ENCODE measurements around the gene C5orf47.

Gene C5orf47

DNA sequence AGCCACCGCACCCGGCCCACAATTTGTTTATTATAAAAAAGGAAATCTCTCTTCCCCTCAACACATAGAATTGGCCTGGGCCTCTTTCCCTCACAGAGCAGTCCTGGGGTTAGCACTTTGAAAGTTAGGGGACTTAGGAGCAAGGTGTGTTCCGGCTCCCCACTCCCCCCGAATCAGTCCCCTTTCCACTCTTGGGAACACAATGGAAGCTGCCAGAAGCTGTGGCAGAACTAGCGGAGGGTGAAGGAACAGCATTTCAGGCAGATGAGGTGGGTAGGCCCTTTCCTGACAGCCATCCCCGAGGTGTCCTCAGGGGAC lies 16.4 kb upstream of the C5orf47 start:
- no peaks in the 10 kb centered on the region for H3K36me3 ChIP-seq (ENCODE audit: insufficient read depth, low read length)
- H3K9ac ChIP-seq (ENCODE audit: low read length) = no peak overlapping the region
- no peaks in the 10 kb centered on the region for H3K9me3 ChIP-seq (ENCODE audit: low read length)
- H3K4me1 ChIP-seq (ENCODE audit: insufficient read depth, low read length) = peaks cover 3% of the 10 kb centered on the region
- no peak overlapping the region for H3K27ac ChIP-seq (ENCODE audit: low read depth, low read length)
- H3K4me3 ChIP-seq (ENCODE audit: low read depth in 1 of 2, low read length in 2 of 2) = peak overlapping the region; percentile 34 to 66
- no peaks in the 10 kb centered on the region for H3K27me3 ChIP-seq (ENCODE audit: control insufficient read depth in 1 of 2, insufficient read depth in 2 of 2, low read length in 2 of 2)

DNA sequence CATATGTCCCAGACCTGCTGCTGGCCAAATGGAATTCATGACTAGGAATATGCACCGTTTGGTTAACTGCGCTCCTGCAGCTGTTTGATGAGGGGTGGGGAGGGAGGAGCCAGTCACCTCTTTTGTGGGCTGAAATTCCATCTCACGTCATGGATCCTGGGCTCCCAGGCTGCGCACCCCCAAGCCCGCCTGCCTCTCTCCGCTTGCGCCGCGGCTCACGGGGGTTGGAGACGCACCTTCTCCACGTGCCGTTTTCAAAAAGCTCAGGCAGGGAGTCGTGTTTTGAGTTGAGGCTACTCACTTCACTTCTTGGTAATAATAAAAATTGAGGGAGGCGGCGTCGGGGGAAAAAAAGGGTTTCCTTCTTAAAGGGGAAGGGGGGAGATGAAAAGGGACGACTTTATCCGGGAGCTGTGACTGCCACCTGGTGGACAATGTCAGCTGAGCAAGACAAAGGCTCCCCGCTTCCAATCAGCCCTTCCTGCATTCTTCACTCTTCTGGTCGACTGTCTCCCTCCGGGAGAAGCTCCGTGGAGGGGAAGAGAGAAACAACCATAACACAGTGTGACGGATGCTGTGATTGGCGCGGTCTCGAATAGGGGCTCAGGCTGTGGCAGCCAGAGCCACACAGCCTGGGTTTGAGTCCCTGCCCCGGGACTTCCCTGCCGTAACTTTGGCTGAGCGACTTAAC lies 15.9 kb upstream of the C5orf47 start:
- H3K4me3 ChIP-seq (ENCODE audit: low read depth in 1 of 2, low read length in 2 of 2) = peak overlapping the region; percentile 53 to 66
- no peaks in the 10 kb centered on the region for H3K36me3 ChIP-seq (ENCODE audit: insufficient read depth, low read length)
- no peak overlapping the region for H3K27ac ChIP-seq (ENCODE audit: low read depth, low read length)
- H3K9ac ChIP-seq (ENCODE audit: low read length) = peak overlapping the region; percentile 31
- no peaks in the 10 kb centered on the region for H3K9me3 ChIP-seq (ENCODE audit: low read length)
- no peaks in the 10 kb centered on the region for H3K27me3 ChIP-seq (ENCODE audit: control insufficient read depth in 1 of 2, insufficient read depth in 2 of 2, low read length in 2 of 2)
- H3K4me1 ChIP-seq (ENCODE audit: insufficient read depth, low read length) = peaks cover 3% of the 10 kb centered on the region

DNA sequence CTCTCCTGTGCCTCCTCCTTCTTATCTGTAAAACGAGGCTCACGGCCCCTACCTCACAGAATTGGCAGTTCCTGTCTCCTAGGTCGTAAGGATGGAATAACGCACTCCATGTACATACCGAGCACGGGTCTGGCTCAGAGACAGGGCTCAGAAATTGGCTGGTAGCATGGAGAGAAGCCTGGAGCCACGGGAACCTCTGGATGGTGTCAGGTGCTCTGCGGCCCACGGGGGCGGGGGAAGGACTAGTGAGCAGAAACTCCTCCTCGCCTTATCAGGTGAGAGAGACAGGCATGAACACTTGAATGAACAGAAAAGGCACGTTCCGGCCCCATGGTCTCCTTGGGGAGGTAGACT lies 15.4 kb upstream of the C5orf47 start:
- no peaks in the 10 kb centered on the region for H3K9me3 ChIP-seq (ENCODE audit: low read length)
- H3K9ac ChIP-seq (ENCODE audit: low read length) = peak overlapping the region; percentile 31
- H3K4me3 ChIP-seq (ENCODE audit: low read depth in 1 of 2, low read length in 2 of 2) = peak overlapping the region; percentile 53 to 66
- H3K27me3 ChIP-seq (ENCODE audit: control insufficient read depth in 1 of 2, insufficient read depth in 2 of 2, low read length in 2 of 2) = no peaks in the 10 kb centered on the region
- peaks cover 3% of the 10 kb centered on the region for H3K4me1 ChIP-seq (ENCODE audit: insufficient read depth, low read length)
- no peaks in the 10 kb centered on the region for H3K36me3 ChIP-seq (ENCODE audit: insufficient read depth, low read length)
- H3K27ac ChIP-seq (ENCODE audit: low read depth, low read length) = no peak overlapping the region

DNA sequence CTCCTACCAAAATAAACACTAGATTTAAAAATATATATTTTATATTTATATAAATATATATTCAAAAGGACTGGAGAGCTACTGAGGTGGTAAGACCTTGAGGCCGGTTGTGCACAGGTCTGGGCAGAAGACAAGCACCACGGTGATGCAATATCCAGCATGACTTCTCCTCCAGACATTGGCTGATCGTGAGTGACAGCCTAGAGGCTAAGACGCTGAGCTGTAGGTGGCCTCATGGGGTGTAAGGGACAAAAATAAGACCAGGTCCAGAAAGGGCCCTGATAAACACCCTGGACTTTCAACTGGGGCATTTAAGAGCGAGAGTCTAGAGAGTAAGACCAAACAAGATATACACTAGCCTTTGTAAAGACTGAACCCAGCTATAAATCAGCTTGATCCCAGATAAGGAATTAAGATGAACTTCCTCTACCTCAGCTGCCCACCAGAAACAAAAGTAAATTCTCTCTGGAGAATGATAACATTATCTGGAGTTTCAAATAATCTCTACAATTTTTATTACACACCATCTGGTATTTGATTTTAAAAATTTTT lies 14.2 kb upstream of the C5orf47 start:
- Histone ChIP-seq H3K9me3 (ENCODE audit: low read length) (no peaks in the 10 kb centered on the region), H3K36me3 (ENCODE audit: insufficient read depth, low read length) (no peaks in the 10 kb centered on the region), H3K4me3 (ENCODE audit: low read depth in 1 of 2, low read length in 2 of 2) (no peak overlapping the region), H3K9ac (ENCODE audit: low read length) (no peak overlapping the region), H3K27me3 (ENCODE audit: control insufficient read depth in 1 of 2, insufficient read depth in 2 of 2, low read length in 2 of 2) (no peaks in the 10 kb centered on the region), H3K27ac (ENCODE audit: low read depth, low read length) (no peak overlapping the region), H3K4me1 (ENCODE audit: insufficient read depth, low read length) (peaks cover 3% of the 10 kb centered on the region)

DNA sequence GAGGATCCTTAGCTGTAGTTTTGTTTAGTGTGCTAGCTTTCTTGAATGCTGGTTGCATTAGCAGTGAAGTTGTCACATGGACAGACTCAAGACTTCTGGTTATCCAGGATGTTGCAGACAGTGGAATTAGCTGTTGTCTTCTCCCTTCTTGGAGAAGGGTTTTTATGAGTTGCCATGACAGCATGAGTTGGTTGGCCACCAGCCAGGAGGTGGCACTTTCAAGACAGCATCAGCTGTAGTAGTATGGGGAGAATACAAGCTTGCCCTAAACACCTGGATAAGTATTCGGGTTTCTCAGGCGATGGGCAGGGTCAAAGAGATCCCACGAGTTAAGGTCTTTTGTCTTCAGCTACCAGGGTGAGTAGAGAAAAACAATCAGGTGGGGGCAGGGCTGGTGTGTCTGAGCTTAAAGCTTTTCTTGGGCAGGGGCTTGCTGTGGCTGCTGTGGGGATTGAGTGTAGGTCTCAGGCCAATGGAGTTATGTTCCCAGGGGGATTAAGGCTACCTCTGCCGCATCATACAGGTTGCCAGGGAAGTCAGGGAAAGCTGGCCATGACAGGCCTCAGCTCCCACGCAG lies 7.7 kb upstream of the C5orf47 start:
- Histone ChIP-seq H3K36me3 (ENCODE audit: insufficient read depth, low read length) (no peaks in the 10 kb centered on the region), H3K27me3 (ENCODE audit: control insufficient read depth in 1 of 2, insufficient read depth in 2 of 2, low read length in 2 of 2) (no peaks in the 10 kb centered on the region), H3K4me3 (ENCODE audit: low read depth in 1 of 2, low read length in 2 of 2) (no peak overlapping the region), H3K9me3 (ENCODE audit: low read length) (no peaks in the 10 kb centered on the region), H3K27ac (ENCODE audit: low read depth, low read length) (no peak overlapping the region), H3K9ac (ENCODE audit: low read length) (no peak overlapping the region), H3K4me1 (ENCODE audit: insufficient read depth, low read length) (no peaks in the 10 kb centered on the region)

DNA sequence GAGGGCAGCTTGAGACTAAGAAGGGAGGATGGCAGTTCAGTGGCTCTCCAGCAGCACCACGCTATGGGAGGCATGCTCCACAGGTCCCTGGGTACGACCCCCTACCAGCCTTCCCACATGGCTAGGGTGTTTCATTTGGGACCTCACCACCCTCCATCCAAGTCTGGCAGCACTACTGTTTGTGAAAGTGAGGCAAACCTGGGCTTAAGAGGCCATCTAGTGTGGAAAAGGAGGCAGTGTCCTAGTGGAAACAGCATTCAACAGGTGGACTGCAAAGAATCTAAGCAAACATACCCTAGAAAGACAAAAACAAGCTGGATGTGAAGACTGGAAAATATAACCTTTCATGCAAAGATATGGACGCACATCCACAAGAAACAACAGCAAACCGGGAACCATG lies 4.8 kb upstream of the C5orf47 start:
- Histone ChIP-seq H3K4me1 (ENCODE audit: insufficient read depth, low read length) (no peaks in the 10 kb centered on the region), H3K9ac (ENCODE audit: low read length) (no peak overlapping the region), H3K27ac (ENCODE audit: low read depth, low read length) (no peak overlapping the region), H3K36me3 (ENCODE audit: insufficient read depth, low read length) (no peaks in the 10 kb centered on the region), H3K4me3 (ENCODE audit: low read depth in 1 of 2, low read length in 2 of 2) (no peak overlapping the region), H3K9me3 (ENCODE audit: low read length) (no peaks in the 10 kb centered on the region), H3K27me3 (ENCODE audit: control insufficient read depth in 1 of 2, insufficient read depth in 2 of 2, low read length in 2 of 2) (no peaks in the 10 kb centered on the region)

DNA sequence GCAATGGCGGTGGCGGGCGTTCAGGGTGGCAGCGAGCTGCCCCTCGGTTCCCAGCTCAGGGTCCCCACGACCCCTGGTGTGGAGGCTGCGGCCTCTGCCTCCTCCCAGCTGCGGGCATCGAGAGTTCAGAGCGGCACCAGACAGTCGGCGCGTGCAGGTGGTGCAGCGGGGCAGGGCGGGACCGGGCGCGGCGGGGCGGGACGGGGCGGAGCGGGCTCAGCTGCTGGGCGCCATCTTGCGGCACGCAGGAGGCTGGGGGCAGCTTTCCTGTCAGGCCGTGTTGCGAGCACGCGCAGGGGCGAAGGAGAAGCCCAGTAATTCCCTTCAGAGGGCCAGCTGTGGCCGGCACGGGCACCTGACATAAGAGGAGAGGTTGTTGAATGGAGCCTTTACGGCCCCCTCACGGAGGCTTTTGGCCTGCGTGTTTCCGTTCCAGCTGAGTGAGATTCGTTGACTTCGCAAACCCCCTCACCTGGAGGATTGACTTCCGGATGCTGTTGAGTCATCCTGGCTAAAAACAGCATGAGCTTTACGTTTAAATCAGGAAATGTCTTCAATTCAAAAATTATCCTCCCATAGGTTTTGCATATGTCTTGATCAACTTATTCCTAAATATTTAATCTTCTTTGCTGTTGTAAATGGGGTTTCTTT lies 587 bp downstream of the C5orf47 start:
- Histone ChIP-seq H3K27me3 (ENCODE audit: control insufficient read depth in 1 of 2, insufficient read depth in 2 of 2, low read length in 2 of 2) (no peaks in the 10 kb centered on the region), H3K36me3 (ENCODE audit: insufficient read depth, low read length) (no peaks in the 10 kb centered on the region), H3K4me3 (ENCODE audit: low read depth in 1 of 2, low read length in 2 of 2) (no peak overlapping the region), H3K27ac (ENCODE audit: low read depth, low read length) (no peak overlapping the region), H3K4me1 (ENCODE audit: insufficient read depth, low read length) (no peaks in the 10 kb centered on the region), H3K9me3 (ENCODE audit: low read length) (no peaks in the 10 kb centered on the region), H3K9ac (ENCODE audit: low read length) (no peak overlapping the region)

DNA sequence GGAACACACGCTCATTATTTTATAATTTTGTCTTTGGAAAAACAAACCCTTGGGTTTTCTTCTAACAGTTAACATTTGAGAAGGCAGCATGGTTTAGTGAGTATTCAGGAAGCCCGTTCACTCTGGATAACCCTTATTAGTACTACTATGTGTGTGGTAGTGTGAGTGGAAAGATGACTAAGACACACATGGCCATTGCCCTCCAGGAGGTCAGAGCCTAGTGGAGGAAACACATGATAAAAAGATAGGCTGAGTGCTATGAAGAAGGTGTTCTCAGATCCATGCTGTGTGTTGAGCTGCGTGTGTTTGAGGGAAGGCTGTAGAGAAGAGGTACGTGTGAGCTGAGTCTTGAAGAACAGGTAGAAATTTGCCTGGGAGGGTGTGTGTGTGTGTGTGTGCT lies 8.4 kb downstream of the C5orf47 start:
- Histone ChIP-seq H3K36me3 (ENCODE audit: insufficient read depth, low read length) (no peaks in the 10 kb centered on the region), H3K27ac (ENCODE audit: low read depth, low read length) (no peak overlapping the region), H3K9me3 (ENCODE audit: low read length) (no peaks in the 10 kb centered on the region), H3K27me3 (ENCODE audit: control insufficient read depth in 1 of 2, insufficient read depth in 2 of 2, low read length in 2 of 2) (no peaks in the 10 kb centered on the region), H3K9ac (ENCODE audit: low read length) (no peak overlapping the region), H3K4me3 (ENCODE audit: low read depth in 1 of 2, low read length in 2 of 2) (no peak overlapping the region), H3K4me1 (ENCODE audit: insufficient read depth, low read length) (no peaks in the 10 kb centered on the region)

DNA sequence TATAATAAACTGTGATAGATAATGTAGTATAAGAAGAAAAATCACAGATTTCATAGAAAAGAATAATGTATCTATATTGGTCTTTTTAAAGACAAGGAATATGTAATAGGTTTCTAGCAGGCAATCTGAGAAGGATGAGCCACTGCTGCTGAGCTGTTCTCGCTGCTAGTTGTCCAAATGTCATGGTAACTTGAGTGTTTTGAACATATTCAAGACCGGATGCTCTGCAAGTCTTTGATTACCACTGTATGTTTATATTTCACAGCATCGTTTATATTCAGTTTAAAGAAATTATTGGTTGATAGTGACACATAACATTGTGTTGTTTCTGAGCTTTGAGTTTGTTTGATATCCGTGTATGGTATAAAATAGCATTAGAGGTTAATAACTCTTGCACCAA lies 9.6 kb downstream of the C5orf47 start:
- Histone ChIP-seq H3K4me1 (ENCODE audit: insufficient read depth, low read length) (no peaks in the 10 kb centered on the region), H3K27me3 (ENCODE audit: control insufficient read depth in 1 of 2, insufficient read depth in 2 of 2, low read length in 2 of 2) (no peaks in the 10 kb centered on the region), H3K9me3 (ENCODE audit: low read length) (no peaks in the 10 kb centered on the region), H3K36me3 (ENCODE audit: insufficient read depth, low read length) (no peaks in the 10 kb centered on the region), H3K9ac (ENCODE audit: low read length) (no peak overlapping the region), H3K4me3 (ENCODE audit: low read depth in 1 of 2, low read length in 2 of 2) (no peak overlapping the region), H3K27ac (ENCODE audit: low read depth, low read length) (no peak overlapping the region)

DNA sequence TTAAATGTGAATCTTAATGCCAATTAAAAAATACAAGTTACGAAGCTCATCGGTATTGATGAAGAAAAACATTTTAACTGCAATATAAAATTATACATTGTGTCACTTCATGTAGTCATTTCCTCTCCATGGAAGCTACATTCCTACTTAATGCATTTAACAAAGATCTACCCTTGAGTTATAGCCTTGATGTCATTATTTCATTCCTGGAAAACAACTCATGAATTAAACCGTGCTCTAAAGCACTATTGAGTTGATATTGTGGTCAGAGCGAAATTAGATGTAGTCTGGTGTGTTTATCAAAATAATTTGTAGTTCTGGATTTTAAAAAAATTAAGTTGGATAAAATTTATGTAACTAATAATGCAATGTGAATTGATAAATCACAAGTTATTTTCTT lies 11.1 kb downstream of the C5orf47 start:
- H3K4me3 ChIP-seq (ENCODE audit: low read depth in 1 of 2, low read length in 2 of 2) = no peak overlapping the region
- H3K36me3 ChIP-seq (ENCODE audit: insufficient read depth, low read length) = no peaks in the 10 kb centered on the region
- no peaks in the 10 kb centered on the region for H3K27me3 ChIP-seq (ENCODE audit: control insufficient read depth in 1 of 2, insufficient read depth in 2 of 2, low read length in 2 of 2)
- no peaks in the 10 kb centered on the region for H3K4me1 ChIP-seq (ENCODE audit: insufficient read depth, low read length)
- H3K27ac ChIP-seq (ENCODE audit: low read depth, low read length) = no peak overlapping the region
- H3K9ac ChIP-seq (ENCODE audit: low read length) = no peak overlapping the region
- no peaks in the 10 kb centered on the region for H3K9me3 ChIP-seq (ENCODE audit: low read length)

DNA sequence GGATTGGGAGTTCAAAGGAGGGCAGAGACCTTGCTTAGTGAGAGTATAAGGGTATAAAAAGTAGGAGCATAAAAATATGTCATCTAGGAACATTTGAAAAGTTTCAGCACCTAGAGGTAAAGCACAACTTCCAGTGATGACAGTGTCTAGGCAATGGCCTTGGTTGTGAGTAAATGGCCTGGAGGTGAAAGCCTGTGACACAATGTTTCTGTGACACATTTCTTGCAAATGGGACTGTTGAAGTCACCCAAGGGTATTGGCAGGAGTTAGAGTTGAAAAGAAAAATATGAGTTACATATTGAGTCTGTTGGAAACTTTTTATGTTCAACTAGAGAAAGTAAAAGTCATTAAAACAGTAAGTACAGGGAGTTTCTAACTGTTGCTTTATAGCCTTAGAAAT lies 14.8 kb downstream of the C5orf47 start:
- Histone ChIP-seq H3K4me1 (ENCODE audit: insufficient read depth, low read length) (no peaks in the 10 kb centered on the region), H3K36me3 (ENCODE audit: insufficient read depth, low read length) (no peaks in the 10 kb centered on the region), H3K27ac (ENCODE audit: low read depth, low read length) (no peak overlapping the region), H3K4me3 (ENCODE audit: low read depth in 1 of 2, low read length in 2 of 2) (no peak overlapping the region), H3K27me3 (ENCODE audit: control insufficient read depth in 1 of 2, insufficient read depth in 2 of 2, low read length in 2 of 2) (no peaks in the 10 kb centered on the region), H3K9ac (ENCODE audit: low read length) (no peak overlapping the region), H3K9me3 (ENCODE audit: low read length) (no peaks in the 10 kb centered on the region)

DNA sequence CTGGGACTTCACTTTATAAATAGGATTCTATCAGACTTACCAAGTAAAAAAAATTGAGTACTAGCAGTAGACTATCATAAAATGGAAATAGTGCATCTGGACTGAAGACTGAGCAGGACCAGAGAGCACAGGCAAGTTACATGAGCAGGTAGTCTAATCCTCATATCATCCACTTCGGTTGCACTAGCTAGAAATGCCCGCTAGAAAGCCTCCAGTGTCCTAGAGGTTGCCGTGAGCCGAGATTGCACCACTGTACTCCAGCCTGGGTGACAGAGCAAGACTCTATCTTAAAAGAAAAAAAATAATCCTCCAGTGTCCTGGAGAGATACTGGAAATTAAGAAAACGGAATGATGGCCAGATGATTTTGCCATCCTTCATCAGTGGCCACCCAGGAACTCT lies 20.0 kb downstream of the C5orf47 start:
- no peaks in the 10 kb centered on the region for H3K9me3 ChIP-seq (ENCODE audit: low read length)
- H3K4me1 ChIP-seq (ENCODE audit: insufficient read depth, low read length) = no peaks in the 10 kb centered on the region
- no peak overlapping the region for H3K4me3 ChIP-seq (ENCODE audit: low read depth in 1 of 2, low read length in 2 of 2)
- H3K9ac ChIP-seq (ENCODE audit: low read length) = no peak overlapping the region
- no peaks in the 10 kb centered on the region for H3K27me3 ChIP-seq (ENCODE audit: control insufficient read depth in 1 of 2, insufficient read depth in 2 of 2, low read length in 2 of 2)
- no peaks in the 10 kb centered on the region for H3K36me3 ChIP-seq (ENCODE audit: insufficient read depth, low read length)
- H3K27ac ChIP-seq (ENCODE audit: low read depth, low read length) = no peak overlapping the region

All from muscle layer of colon (tissue), 2 donors.